Measurements from ENCODE around the gene NDOR1.

The NDOR1 gene

GRCh38 chr9:137199411-137200121 is 5.9 kb upstream of the NDOR1 start:
- DNase-seq, result no peak

GRCh38 chr9:137200311-137201204 is 4.9 kb upstream of the NDOR1 start, which contains the start of gene TPRN:
Gene TPRN, minus strand, starts transcription at chr9:137200741. Its CDS starts 30 bp downstream, at chr9:137200711.
- peak; percentile 96 for DNase-seq

- no peak for DNase-seq
Measured at GRCh38 chr9:137201205-137201868, 4.2 kb upstream of the NDOR1 start.

GRCh38 chr9:137202966-137203365 is 2.5 kb upstream of the NDOR1 start:
- no peak for DNase-seq

GRCh38 chr9:137204731-137205125 is 772 bp upstream of the NDOR1 start:
- DNase-seq, result no peak

GRCh38 chr9:137206602-137207001 is 1.1 kb downstream of the NDOR1 start:
- no peak for DNase-seq

- DNase-seq, result no peak
Measured at GRCh38 chr9:137211532-137211931, 6.0 kb downstream of the NDOR1 start.

GRCh38 chr9:137212520-137212919 is 7.0 kb downstream of the NDOR1 start:
- no peak for DNase-seq

- DNase-seq, result no peak
Measured at GRCh38 chr9:137213160-137214060, 7.9 kb downstream of the NDOR1 start.

- no peak for DNase-seq
Measured at GRCh38 chr9:137214620-137215019, 9.1 kb downstream of the NDOR1 start.

GRCh38 chr9:137215196-137215986 is 9.9 kb downstream of the NDOR1 start:
- DNase-seq, result no peak

GRCh38 chr9:137216188-137216965 is 10.9 kb downstream of the NDOR1 start:
- no peak for DNase-seq

- peak; percentile 9 for DNase-seq
Measured at GRCh38 chr9:137217276-137218211, 12.0 kb downstream of the NDOR1 start.

GRCh38 chr9:137218212-137218753 is 12.8 kb downstream of the NDOR1 start:
- no peak for DNase-seq

GRCh38 chr9:137218754-137219271 is 13.3 kb downstream of the NDOR1 start:
- DNase-seq, result no peak

GRCh38 chr9:137219757-137220316 is 14.3 kb downstream of the NDOR1 start:
- DNase-seq, result no peak

GRCh38 chr9:137220317-137221094 is 15.0 kb downstream of the NDOR1 start:
- no peak for DNase-seq

- DNase-seq, result no peak
Measured at GRCh38 chr9:137221095-137221505, 15.6 kb downstream of the NDOR1 start.

Data from DMS 273 treated with DMSO at 0.1 percent for 48 hours (cell line).